GM23338 (cell line): ENCODE data around the gene MDN1. TPM values are rescaled to one million over a fixed set of nuclear protein-coding genes. Genes with fewer than 3 reads are reported as not detected.

Experiments used
- ATAC-seq: fragments of 200-7000 bp; cut with Tn5 transposase; 3 replicates; pipeline ENCODE4 v1.9.1; 2020
- DNase-seq: peaks from one replicate; pipeline ENCODE4 v3.0.0-alpha.2; 2015; ENCODE audit warnings: low spot score
- H2AFZ ChIP-seq: fragments of 200-600 bp; sonication (generic); 2 replicates; pipeline ENCODE4 v1.8.0; 2016; ENCODE audit warnings: antibody characterized with exemption, mild to moderate bottlenecking, moderate library complexity
- H3F3A ChIP-seq: fragments of 200-600 bp; sonication (generic); replicated peaks from 2 replicates; pipeline ENCODE4 v1.8.0; 2017; ENCODE audit warnings: antibody characterized with exemption, mixed run types, low read depth
- H3K27ac ChIP-seq: fragments of 200-600 bp; sonication (generic); 2 replicates; pipeline ENCODE4 v1.6.1; 2016; ENCODE audit warnings: low read depth
- H3K27me3 ChIP-seq: fragments of 200-600 bp; sonication (generic); 2 replicates; pipeline ENCODE4 v1.8.0; 2016; ENCODE audit warnings: mild to moderate bottlenecking, mixed run types, moderate library complexity; ENCODE audit not compliant: insufficient read depth
- H3K36me3 ChIP-seq: fragments of 200-600 bp; sonication (generic); 2 replicates; pipeline ENCODE4 v1.8.0; 2016; ENCODE audit warnings: mild to moderate bottlenecking; ENCODE audit not compliant: insufficient read depth
- H3K4me1 ChIP-seq: fragments of 200-600 bp; sonication (generic); 2 replicates; pipeline ENCODE4 v1.8.0; 2016; ENCODE audit warnings: mild to moderate bottlenecking, moderate library complexity; ENCODE audit not compliant: insufficient read depth
- H3K4me2 ChIP-seq: fragments of 200-600 bp; sonication (generic); 2 replicates; pipeline ENCODE4 v1.7.1; 2017; ENCODE audit warnings: mixed run types
- H3K4me3 ChIP-seq: fragments of 200-600 bp; sonication (generic); 2 replicates; pipeline ENCODE4 v1.6.1; 2016; ENCODE audit warnings: mixed run types
- H3K79me2 ChIP-seq: fragments of 200-600 bp; sonication (generic); replicated peaks from 2 replicates; pipeline ENCODE4 v1.8.0; 2017; ENCODE audit warnings: mild to moderate bottlenecking; ENCODE audit not compliant: insufficient read depth
- H3K9me2 ChIP-seq: fragments of 200-600 bp; sonication (generic); 2 replicates; pipeline ENCODE4 v1.8.0; 2017; ENCODE audit not compliant: insufficient read depth
- H4K20me1 ChIP-seq: fragments of 200-600 bp; sonication (generic); replicated peaks from 2 replicates; pipeline ENCODE4 v1.8.0; 2017; ENCODE audit warnings: mild to moderate bottlenecking; ENCODE audit not compliant: insufficient read depth
- H3K27ac Mint-ChIP-seq: 2 replicates; pipeline ENCODE4 v1.8.0; 2020; ENCODE audit warnings: inconsistent platforms, mild to moderate bottlenecking, moderate library complexity, mixed read lengths
- H3K27me3 Mint-ChIP-seq: 3 replicates; pipeline ENCODE4 v1.8.0; 2022; ENCODE audit warnings: low read depth, mild to moderate bottlenecking, moderate library complexity, mixed read lengths, inconsistent platforms; ENCODE audit not compliant: insufficient read depth, poor library complexity
- H3K36me3 Mint-ChIP-seq: 3 replicates; pipeline ENCODE4 v1.8.0; 2021; ENCODE audit warnings: low read depth, mild to moderate bottlenecking, inconsistent platforms, moderate library complexity, mixed read lengths
- H3K4me1 Mint-ChIP-seq: 3 replicates; pipeline ENCODE4 v1.8.0; 2020; ENCODE audit warnings: mild to moderate bottlenecking, inconsistent platforms, mixed read lengths
- H3K4me3 Mint-ChIP-seq: 3 replicates; pipeline ENCODE4 v1.8.0; 2021; ENCODE audit warnings: moderate library complexity, mild to moderate bottlenecking, inconsistent platforms, mixed read lengths
- H3K9me3 Mint-ChIP-seq: 3 replicates; pipeline ENCODE4 v1.8.0; 2020; ENCODE audit warnings: moderate library complexity, mild to moderate bottlenecking, inconsistent platforms, mixed read lengths
- CREB1 ChIP-seq: fragments of 250-450 bp; sonication (Bioruptor Pico); IDR thresholded peaks from 2 replicates; pipeline ENCODE4 v1.5.0; 2020; ENCODE audit warnings: low read depth, mild to moderate bottlenecking, moderate library complexity
- CTCF ChIP-seq, 2 experiments: fragments of 200-600 bp in 1 of 2; sonication (generic) in 1 of 2; conservative IDR thresholded peaks; 2 replicates each; pipeline versions ENCODE4 v1.5.1 to v1.6.1; 2016 to 2017; ENCODE audit warnings: antibody characterized with exemption in 2 of 2, low read depth in 2 of 2, mild to moderate bottlenecking in 2 of 2, moderate library complexity in 1 of 2
- EZH2 ChIP-seq: fragments of 200-600 bp; sonication (generic); IDR thresholded peaks from one replicate; pipeline ENCODE4 v1.8.0; 2017; ENCODE audit warnings: antibody characterized with exemption, mild to moderate bottlenecking, low read depth; ENCODE audit not compliant: unreplicated experiment
- EZH2phosphoT487 ChIP-seq: fragments of 200-600 bp; sonication (generic); IDR thresholded peaks from one replicate; pipeline ENCODE4 v1.8.1; 2018; ENCODE audit warnings: antibody characterized with exemption; ENCODE audit not compliant: unreplicated experiment
- JUNB ChIP-seq: IDR thresholded peaks from one replicate; pipeline ENCODE4 v1.6.1; 2016; ENCODE audit warnings: antibody characterized with exemption; ENCODE audit not compliant: unreplicated experiment
- REST ChIP-seq: IDR thresholded peaks from one replicate; pipeline ENCODE4 v1.6.1; 2018; ENCODE audit warnings: antibody characterized with exemption; ENCODE audit not compliant: unreplicated experiment
- ZNF331 ChIP-seq: fragments of 250-450 bp; sonication (Bioruptor Pico); IDR thresholded peaks from 2 replicates; pipeline ENCODE4 v1.5.0; 2020; ENCODE audit warnings: low read depth, mild to moderate bottlenecking, moderate library complexity
- ZNF462 ChIP-seq: fragments of 250-450 bp; sonication (Bioruptor Pico); IDR thresholded peaks from 2 replicates; pipeline ENCODE4 v1.5.0; 2020; ENCODE audit warnings: mild to moderate bottlenecking, moderate library complexity
- polyA plus RNA-seq: library from polyadenylated mRNA; unstranded; fragments of >200 nt; fragmentation: Nextera tagmentation; extraction: Ambion mirVana; gene quantifications from 2 replicates; pipeline ENCODE4 v1.2.1, GENCODE V29; 2016
- total RNA-seq: library from RNA; depleted of rRNA; stranded (reverse); fragments of >200 nt; shearing (Covaris generic); gene quantifications from 2 replicates; pipeline ENCODE4 v1.2.3, GENCODE V29; 2014

The MDN1 gene
- total and polyA plus RNA-seq, 2 experiments from 2014 or later = 165 to 217 TPM

- Histone ChIP-seq H3K4me1 (no peaks in the 10 kb centered on the region), H3K27me3 (no peaks in the 10 kb centered on the region), H2AFZ (no peak overlapping the region), H3K27ac (no peak overlapping the region; the same call in 1 of the 2 replicates), H3K79me2 (no peaks in the 10 kb centered on the region), H3F3A (no peaks in the 10 kb centered on the region), H4K20me1 (no peaks in the 10 kb centered on the region), H3K4me3 (no peak overlapping the region), H3K9me2 (no peaks in the 10 kb centered on the region), H3K36me3 (no peaks in the 10 kb centered on the region), H3K4me2 (no peak overlapping the region)
- DNase-seq (peak; percentile 87), ATAC-seq (peak; percentile 83)
- Mint-ChIP-seq H3K27me3 (peaks cover 10% of the 10 kb centered on the region), H3K9me3 (no peaks in the 10 kb centered on the region), H3K4me1 (peaks cover 7% of the 10 kb centered on the region; the same call in 1 of the 3 replicates), H3K4me3 (no peak overlapping the region), H3K36me3 (no peaks in the 10 kb centered on the region), H3K27ac (no peak overlapping the region)
- TF ChIP-seq EZH2 (no peak), REST (no peak), CTCF (conservative IDR thresholded peaks at IDR 0.05; ENCODE audit: low read depth in 2 of 2) (peak; percentile 89 to 98), CREB1 (CRISPR knock-in tag) (no peak)
Observed at GRCh38 chr6:89610149-89610642, 209.4 kb downstream of the MDN1 start.

- ATAC-seq (no peak), DNase-seq (no peak)
- Histone ChIP-seq H3K36me3 (no peaks in the 10 kb centered on the region), H3K27ac (no peak overlapping the region), H3K9me2 (no peaks in the 10 kb centered on the region), H3F3A (no peaks in the 10 kb centered on the region), H3K4me3 (no peak overlapping the region), H3K79me2 (no peaks in the 10 kb centered on the region), H3K27me3 (no peaks in the 10 kb centered on the region), H2AFZ (no peak overlapping the region), H3K4me2 (no peak overlapping the region), H3K4me1 (no peaks in the 10 kb centered on the region), H4K20me1 (no peaks in the 10 kb centered on the region)
- Mint-ChIP-seq H3K27ac (no peak overlapping the region), H3K9me3 (no peaks in the 10 kb centered on the region), H3K4me1 (peaks cover 2% of the 10 kb centered on the region; the same call in 1 of the 3 replicates), H3K4me3 (no peak overlapping the region), H3K27me3 (peaks cover 14% of the 10 kb centered on the region), H3K36me3 (no peaks in the 10 kb centered on the region)
- TF ChIP-seq JUNB = no peak
- TF ChIP-seq EZH2phosphoT487 = no peak
- no peak for TF ChIP-seq EZH2
- TF ChIP-seq ZNF331 = no peak
- TF ChIP-seq ZNF462 (CRISPR knock-in tag) = no peak
Observed at GRCh38 chr6:89605861-89606260, 213.7 kb downstream of the MDN1 start.
